Stimulated activated CD4-positive, alpha-beta T cell treated with anti-CD3 and anti-CD28 coated beads, Interleukin-2, amount 100 ng/mL, for 24 hours (primary cell): ENCODE data around the gene TOMM20.
"Not testable (repeated sequence)": the region's sequence is repeated elsewhere in the genome, so short reads cannot be mapped to it uniquely, and the experiment has no call there.

ENCODE experiments used
- DNase-seq, 2 donors: peaks; one replicate each; pipeline ENCODE4 v3.0.0-alpha.2; 2020

TOMM20 gene

GRCh38 chr1:235128456-235129328 is at the start of gene TOMM20:
TOMM20 (minus strand) TSS chr1:235128837; CDS start chr1:235128715, 122 bp downstream.
- DNase-seq, result peak; percentile 93

DNA sequence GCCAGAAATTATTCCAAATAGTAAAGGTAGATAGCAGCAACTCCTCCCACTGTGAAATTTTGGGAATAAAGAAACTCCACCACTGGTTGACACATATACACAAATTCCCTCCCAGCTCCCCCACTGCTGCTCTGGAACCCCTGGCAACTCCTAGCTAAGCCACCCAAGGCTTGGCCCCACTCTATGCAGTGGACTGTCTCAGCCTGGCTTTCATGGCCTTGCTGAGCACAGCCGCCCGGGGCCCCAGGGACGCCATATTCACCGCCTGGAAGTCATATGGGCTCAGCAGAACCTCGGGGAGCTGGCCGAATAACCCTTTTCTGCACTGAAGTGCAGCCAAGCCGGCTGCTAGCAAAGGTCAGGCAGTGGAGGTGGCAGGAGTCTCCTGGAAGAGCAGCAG is 47.8 kb upstream of the TOMM20 start:
- no peak for DNase-seq

DNA sequence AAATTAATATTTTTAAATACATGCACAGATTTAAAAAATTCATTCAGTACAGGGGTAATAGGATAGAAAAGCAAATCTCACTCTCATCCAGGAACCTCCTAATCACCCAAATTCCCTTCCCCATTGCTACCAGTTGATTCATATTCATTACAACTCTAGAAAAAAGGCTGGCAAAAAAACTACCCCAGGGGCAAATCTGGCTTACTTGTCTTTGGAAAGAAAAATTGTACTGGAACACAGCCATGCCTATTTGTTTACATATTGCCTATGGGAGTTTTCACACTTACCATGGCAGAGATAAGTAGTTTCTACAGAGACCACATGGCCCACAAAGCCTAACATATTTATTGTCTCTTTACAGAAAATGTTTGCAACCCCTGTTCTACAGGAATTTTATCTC is 41.3 kb upstream of the TOMM20 start:
- DNase-seq, result no peak

DNA sequence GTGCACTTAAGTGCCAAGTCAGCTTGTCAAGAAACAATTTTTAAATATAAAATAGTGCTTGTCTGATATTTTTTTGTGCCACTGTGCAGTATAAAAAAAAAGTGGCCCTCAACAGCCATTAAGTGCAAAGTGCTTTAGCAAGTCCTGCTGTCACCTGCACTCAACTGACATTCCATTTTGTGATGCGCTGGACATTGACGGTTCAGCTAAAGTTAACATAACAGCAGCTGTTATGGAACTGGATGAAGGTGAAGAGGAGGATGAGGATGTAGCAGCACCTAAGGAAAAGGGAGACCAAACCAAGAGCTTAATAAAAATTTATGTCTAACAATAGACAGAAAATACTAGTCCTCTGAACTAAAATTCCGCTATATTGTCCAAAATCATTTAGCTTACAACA is 39.7 kb upstream of the TOMM20 start:
- DNase-seq, result no peak

DNA sequence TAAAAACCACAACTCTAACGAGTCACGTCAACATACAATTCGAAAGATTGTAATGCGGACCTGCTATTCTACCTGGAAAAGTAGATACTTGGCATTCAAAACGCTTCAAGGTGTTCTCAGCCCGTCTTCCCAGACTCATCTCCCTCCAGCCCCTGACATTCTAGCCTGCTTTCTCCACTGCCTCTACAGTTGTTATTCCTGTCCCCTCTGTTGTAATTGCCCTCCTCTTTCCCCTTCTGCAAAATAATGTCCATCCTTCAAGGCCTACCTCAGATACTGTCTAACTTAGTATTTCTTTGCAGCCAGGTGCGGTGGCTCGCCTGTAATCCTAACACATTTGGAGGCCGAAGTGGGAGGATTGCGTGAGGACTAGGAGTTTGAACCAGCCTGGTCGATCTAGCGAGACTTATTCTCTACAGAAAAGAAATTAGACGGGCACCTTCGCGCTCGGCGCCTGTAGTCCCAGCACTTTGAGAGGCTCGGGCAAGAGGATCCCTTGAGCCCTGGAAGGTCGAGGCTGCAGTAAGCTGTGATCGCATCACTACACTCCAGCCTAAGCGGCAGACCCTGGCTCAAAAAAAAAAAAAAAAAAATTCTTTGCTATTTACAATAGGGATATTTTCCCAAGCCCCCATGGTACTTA is 33.2 kb upstream of the TOMM20 start:
- DNase-seq, result no peak

DNA sequence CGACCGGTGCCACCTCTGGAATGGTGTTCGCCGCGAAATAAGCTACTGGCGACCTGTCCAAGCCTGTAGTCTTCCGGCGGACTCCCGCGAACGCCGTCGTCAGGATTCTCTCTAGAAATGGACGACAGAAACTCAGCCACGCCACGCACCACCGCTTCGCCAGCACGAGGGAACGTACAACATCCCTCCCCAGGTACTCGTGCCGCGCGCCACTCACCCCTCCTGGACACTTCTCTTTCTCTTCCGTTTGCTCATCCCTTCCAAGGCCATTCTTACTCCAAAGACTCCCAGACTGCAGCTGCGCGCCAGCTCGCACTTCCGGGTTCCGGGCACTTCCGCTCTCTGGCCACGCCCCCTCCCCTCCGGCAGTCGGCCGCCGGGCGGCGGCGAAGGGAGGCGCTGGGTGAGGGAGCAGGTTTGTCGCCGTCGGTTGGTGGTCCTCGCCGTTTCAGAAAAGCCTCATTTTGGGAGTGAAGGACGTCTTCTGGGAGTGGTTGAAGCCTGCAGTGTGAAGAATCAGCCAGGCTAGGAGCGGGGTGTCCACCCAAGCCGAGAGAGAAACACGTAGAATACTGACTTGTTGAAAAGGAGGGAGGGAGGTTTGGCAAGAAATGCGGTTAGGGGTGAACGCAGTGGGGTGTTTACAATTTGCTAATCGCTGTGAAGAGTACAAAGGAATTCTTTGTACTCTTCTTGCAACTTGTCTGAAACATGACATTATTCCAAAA is 32.5 kb upstream of the TOMM20 start, which contains the start of gene RBM34:
TSS of gene RBM34 (minus strand) at position 294 of the 728 bp plus-strand sequence. CDS start at position 270, 24 bp downstream.
- DNase-seq, result peak; percentile 95 to 96

GRCh38 chr1:235160383-235160956 is 31.8 kb upstream of the TOMM20 start:
- DNase-seq, result no peak

- DNase-seq, result not testable (repeated sequence)
These were observed 31.3 kb upstream of the TOMM20 start for GRCh38 chr1:235159930-235160329.

DNA sequence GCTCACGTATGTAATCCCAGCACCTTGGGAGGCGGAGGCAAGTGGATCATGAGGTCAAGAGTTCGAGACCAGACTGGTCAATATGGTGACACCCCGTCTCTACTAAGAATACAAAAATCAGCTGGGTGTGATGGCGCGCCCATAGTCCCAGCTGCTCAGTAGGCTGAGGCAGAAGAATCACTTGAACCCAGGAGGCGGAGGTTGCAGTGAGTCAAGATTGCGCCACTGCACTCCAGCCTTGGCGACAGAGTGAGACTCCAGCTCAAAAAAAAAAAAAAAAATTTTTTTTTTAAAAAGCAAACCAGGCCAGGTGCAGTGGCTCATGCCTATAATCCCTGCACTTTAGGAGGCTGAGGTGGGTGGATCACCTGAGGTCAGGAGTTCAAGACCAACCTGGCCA is 30.6 kb upstream of the TOMM20 start:
- not testable (repeated sequence) for DNase-seq

GRCh38 chr1:235158680-235159079 is 30.0 kb upstream of the TOMM20 start:
- no peak for DNase-seq

GRCh38 chr1:235157150-235157549 is 28.5 kb upstream of the TOMM20 start:
- DNase-seq, result no peak

DNA sequence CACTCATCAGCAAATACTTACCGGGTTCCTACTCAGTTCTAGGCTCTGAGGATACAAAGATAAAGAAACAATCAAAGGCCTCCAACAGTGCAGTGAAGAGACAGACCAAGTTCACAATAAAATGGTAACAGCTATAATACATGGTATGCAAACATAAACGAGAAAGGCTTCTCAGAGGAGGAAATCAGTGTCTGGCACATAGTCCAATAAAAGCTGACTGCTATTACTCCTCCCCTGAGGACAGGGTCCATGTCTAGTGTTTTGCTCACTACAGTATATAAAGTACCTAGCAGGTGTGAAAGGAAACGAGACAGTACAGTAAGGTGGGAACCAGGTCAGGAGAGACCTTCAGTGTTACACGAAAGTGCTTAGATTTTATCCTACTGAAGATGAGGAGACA is 28.1 kb upstream of the TOMM20 start:
- no peak for DNase-seq

GRCh38 chr1:235156265-235156664 is 27.6 kb upstream of the TOMM20 start:
- no peak for DNase-seq

GRCh38 chr1:235152235-235152634 is 23.6 kb upstream of the TOMM20 start:
- DNase-seq, result no peak

DNA sequence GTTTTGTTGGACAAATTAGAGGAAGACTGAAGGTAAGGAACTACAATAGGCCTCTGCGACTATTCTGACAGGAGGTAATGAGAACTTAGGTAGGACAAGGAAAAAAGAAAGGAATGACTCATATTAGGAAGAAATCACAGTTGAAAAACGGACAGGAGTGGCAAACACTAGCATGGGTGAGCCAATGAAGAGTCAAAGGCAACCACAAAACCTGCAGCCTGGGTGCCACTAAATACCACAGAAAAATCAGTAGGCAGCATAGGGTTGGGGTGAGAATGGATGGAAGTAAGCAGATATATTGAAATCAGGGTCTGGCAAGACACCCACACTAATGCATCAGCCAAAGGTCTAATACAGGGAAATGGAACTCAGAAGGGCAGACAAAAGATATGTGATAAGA is 22.4 kb upstream of the TOMM20 start:
- no peak for DNase-seq

DNA sequence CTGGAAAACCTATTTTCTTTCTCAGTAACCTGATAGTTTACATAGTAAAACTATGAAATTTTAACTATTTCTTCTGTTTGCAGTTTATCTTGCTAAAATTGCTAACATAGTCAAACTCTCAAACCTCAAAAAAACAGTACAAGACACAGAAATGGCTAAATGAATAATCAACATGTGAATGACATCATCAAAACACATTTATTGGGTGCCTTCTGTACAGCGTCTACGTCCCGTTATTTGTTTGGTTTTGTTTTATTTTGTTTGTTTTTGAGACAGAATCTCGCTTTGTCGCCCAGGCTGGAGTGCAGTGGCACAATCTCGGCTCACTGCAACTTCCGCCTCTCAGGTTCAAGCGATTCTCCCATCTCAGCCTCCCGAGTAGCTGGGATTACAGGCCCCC is 21.2 kb upstream of the TOMM20 start:
- no peak for DNase-seq

- no peak for DNase-seq
These were observed 18.6 kb upstream of the TOMM20 start for GRCh38 chr1:235147269-235147668.

DNA sequence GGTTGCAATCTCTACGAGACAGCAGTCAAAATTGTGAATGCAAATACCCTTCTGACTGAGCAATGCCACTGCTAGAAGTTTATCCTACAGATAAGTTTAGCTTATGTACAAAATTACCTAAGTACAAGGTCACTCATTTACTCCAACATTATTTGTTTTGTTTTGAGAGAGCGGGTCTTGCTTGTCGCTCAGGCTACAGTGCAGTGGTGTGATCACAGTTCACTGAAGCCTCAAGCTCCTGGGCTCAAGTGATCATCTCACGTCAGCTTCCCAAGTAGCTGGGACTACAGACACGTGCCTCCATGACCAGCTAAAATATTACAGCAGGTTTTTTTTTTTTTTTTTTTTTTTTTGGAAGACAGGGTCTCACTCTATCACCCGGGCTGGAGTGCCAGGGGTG is 17.0 kb upstream of the TOMM20 start:
- DNase-seq, result no peak

DNA sequence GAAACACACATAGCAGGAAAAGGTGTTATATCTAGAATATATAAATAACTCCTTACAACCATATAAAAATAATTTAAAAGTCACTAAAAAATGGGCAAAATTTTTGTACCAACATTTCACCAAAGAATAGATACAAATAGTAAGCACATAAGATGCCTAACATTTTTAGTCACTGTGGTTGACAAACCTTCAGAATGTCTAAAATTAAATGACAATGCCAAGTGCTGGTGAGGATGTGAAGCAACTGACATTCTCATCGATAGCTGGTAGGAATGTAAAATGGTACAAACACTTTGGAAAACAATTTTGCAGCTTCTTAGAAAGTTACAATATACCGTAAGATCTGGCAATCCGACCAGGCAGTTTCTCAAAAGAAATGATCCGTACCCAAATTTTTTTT is 14.4 kb upstream of the TOMM20 start:
- no peak for DNase-seq

DNA sequence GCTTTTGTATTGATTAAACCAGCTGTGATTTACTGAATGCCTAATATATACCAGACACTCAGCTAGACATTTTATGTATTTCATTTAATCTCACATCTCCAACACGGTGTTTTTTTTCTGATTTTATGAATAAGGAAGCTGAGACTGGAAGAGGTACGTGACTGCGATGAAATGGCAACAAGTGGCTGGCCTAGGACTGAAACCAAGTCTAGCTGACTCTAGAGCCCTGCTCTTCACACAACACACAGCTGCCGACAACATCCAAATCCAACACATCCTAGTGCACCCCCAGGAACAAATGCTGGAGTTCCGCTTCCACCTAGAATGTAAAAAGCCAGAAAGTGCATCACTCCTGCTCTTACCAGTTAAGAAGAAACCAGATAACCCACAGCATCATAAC is 10.7 kb upstream of the TOMM20 start:
- no peak for DNase-seq

DNA sequence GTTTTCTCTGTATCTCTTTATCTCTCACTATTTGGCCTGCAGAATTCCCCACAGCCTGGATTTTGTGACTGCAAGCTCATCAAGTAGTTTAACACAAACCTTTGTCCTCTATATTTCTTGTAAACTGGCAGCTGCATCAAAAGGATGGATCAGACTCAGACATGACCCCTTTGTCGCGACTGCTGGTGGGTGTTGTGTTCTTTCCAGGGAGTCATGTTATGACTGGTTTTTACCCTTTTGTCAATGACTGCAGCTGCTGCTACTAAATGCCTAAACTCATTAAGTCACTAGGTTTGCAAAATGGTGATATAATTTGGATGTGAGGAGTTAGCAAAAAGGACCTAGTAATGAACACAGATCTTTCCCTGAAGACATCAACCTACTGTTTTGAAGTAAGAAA is 10.2 kb upstream of the TOMM20 start:
- DNase-seq, result no peak

DNA sequence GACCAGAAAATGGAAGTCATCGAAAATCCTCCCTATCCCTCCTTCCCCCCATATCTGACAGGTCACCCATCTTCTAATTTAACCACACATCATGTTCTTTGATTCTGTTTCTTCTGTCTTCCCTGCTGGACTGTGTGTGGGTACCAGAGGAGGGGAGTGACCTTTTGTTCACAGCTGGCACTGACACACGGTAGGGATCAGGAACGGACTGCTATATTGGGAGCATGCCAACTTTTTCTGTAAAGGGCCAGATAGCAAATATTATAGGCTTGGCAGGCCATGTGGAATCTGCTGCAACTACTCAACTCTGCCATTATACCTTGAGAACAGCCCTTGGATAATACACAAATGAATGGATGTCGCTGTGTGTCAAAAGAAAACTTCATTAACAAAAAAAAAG is 7.5 kb upstream of the TOMM20 start:
- no peak for DNase-seq

GRCh38 chr1:235134171-235134570 is 5.5 kb upstream of the TOMM20 start:
- DNase-seq, result no peak
